HepG2 (cell line): ENCODE results near the gene ZC3H13. TPM values are rescaled to one million over a fixed set of nuclear protein-coding genes. Genes with fewer than 3 reads are reported as not detected.

Experiments
- ATAC-seq: fragments of 200-7000 bp; cut with Tn5 transposase; 3 replicates; pipeline ENCODE4 v1.9.1; 2020; ENCODE audit warnings: mild to moderate bottlenecking, moderate library complexity
- BruUV-seq: library from RNA; stranded (reverse); fragments of 400-500 nt; replicated peaks from 2 replicates; lab custom pipeline; 2021; lab: Mats Ljungman, UMichigan
- CTCF ChIA-PET: fragments of 300-600 bp; formaldehyde crosslinking; extraction: SDS; loops from one replicate; lab custom pipeline; 2021; ENCODE audit warnings: low total read pairs, inconsistent platforms, low intra/inter-chr PET ratio; lab: Yijun Ruan, JAX
- POLR2A ChIA-PET: fragments of 350-600 bp; sonication (Branson Sonifier 250); formaldehyde crosslinking; loops from one replicate; lab custom pipeline; 2020; ENCODE audit warnings: antibody characterized with exemption, inconsistent platforms; lab: Yijun Ruan, JAX
- DNase-seq: peaks from one replicate; pipeline ENCODE4 v3.0.0-alpha.2; 2015; ENCODE audit warnings: low spot score
- FAIRE-seq: peaks from 3 replicates; lab custom pipeline; 2011; peaks lifted over from hg19 to GRCh38; lab: Jason Lieb, UNC
- H2AFZ ChIP-seq: one replicate; pipeline ENCODE4 v1.6.1; 2011; ENCODE audit warnings: low read length, inconsistent platforms
- H3K27ac ChIP-seq: fragments of 300-600 bp; 3 replicates; pipeline ENCODE4 v1.8.0; 2011; ENCODE audit warnings: mixed run types, mild to moderate bottlenecking, mixed read lengths, low read length, inconsistent platforms; ENCODE audit not compliant: insufficient read depth; ENCODE audit errors: extremely low read length
- H3K27me3 ChIP-seq, 2 experiments: fragments of 200-600 bp in 1 of 2; 2 replicates in 1 of 2; 3 replicates in 1 of 2; pipeline versions ENCODE4 v1.6.0 to v1.8.0; 2011; ENCODE audit warnings: low read length in 2 of 2, mild to moderate bottlenecking in 2 of 2, moderate library complexity in 2 of 2, inconsistent platforms in 1 of 2; ENCODE audit not compliant: insufficient read depth in 2 of 2, control insufficient read depth in 1 of 2
- H3K36me3 ChIP-seq, 2 experiments: fragments of 200-600 bp in 1 of 2; replicated peaks in 1 of 2; 2 replicates in 1 of 2; 3 replicates in 1 of 2; pipeline versions ENCODE4 v1.5.1 to v1.8.0; 2011; ENCODE audit warnings: low read length in 2 of 2, inconsistent platforms in 1 of 2; ENCODE audit not compliant: insufficient read depth in 2 of 2, control insufficient read depth in 1 of 2
- H3K4me1 ChIP-seq: 2 replicates; pipeline ENCODE4 v1.5.1; 2012; ENCODE audit warnings: low read length, inconsistent platforms; ENCODE audit not compliant: insufficient read depth
- H3K4me2 ChIP-seq: 2 replicates; pipeline ENCODE4 v1.6.0; 2011; ENCODE audit warnings: low read depth, low read length, inconsistent platforms
- H3K4me3 ChIP-seq, 3 experiments: fragments of 200-600 bp in 1 of 3; sonication (generic), shearing (Covaris generic) in 1 of 3; replicated peaks in 1 of 3; 2 replicates each; pipeline ENCODE4 v1.5.1; 2011 to 2016; ENCODE audit warnings: low read length in 3 of 3, inconsistent platforms in 2 of 3, low read depth in 2 of 3, mild to moderate bottlenecking in 2 of 3, control low read depth in 1 of 3, mixed read lengths in 1 of 3; ENCODE audit not compliant: insufficient read depth in 1 of 3
- H3K79me2 ChIP-seq: one replicate; pipeline ENCODE4 v1.6.1; 2011; ENCODE audit warnings: low read length, inconsistent platforms; ENCODE audit not compliant: insufficient read depth
- H3K9ac ChIP-seq: 2 replicates; pipeline ENCODE4 v1.6.0; 2011; ENCODE audit warnings: mild to moderate bottlenecking, low read depth, low read length, inconsistent platforms; ENCODE audit not compliant: insufficient read depth
- H3K9me3 ChIP-seq: 2 replicates; pipeline ENCODE4 v1.5.1; 2012; ENCODE audit warnings: mild to moderate bottlenecking, low read length
- H4K20me1 ChIP-seq: 2 replicates; pipeline ENCODE4 v1.6.0; 2011; ENCODE audit warnings: inconsistent platforms, mild to moderate bottlenecking, low read length, moderate library complexity; ENCODE audit not compliant: insufficient read depth
- BORCS8-MEF2B ChIP-seq: sonication (generic); formaldehyde crosslinking; IDR thresholded peaks from 2 replicates; pipeline ENCODE4 v1.8.0; 2022; ENCODE audit warnings: mild to moderate bottlenecking, missing genetic modification reagents
- JUNB ChIP-seq: sonication (generic); formaldehyde crosslinking; IDR thresholded peaks from 2 replicates; pipeline ENCODE4 v1.8.0; 2022; ENCODE audit warnings: missing genetic modification reagents, mild to moderate bottlenecking, borderline replicate concordance
- KAT7 ChIP-seq: IDR thresholded peaks from 2 replicates; pipeline ENCODE4 v1.6.1; 2018; ENCODE audit warnings: borderline replicate concordance, missing compliant biosample characterization
- POLR2AphosphoS5 ChIP-seq: IDR thresholded peaks from 2 replicates; pipeline ENCODE4 v1.6.1; 2012; ENCODE audit warnings: low read depth, low read length
- PPARG ChIP-seq: conservative IDR thresholded peaks from 2 replicates; pipeline ENCODE4 v1.6.1; 2016; ENCODE audit warnings: missing biosample characterization, missing genetic modification reagents
- SP4 ChIP-seq: sonication (generic); formaldehyde crosslinking; IDR thresholded peaks from 2 replicates; pipeline ENCODE4 v1.8.1; 2023; ENCODE audit warnings: mild to moderate bottlenecking, missing genetic modification reagents
- TEAD3 ChIP-seq: optimal IDR thresholded peaks from 2 replicates; pipeline ENCODE3; 2016; ENCODE audit warnings: borderline replicate concordance
- TRIM24 ChIP-seq: sonication (generic); formaldehyde crosslinking; IDR thresholded peaks from 2 replicates; pipeline ENCODE4 v1.8.0; 2022; ENCODE audit warnings: mild to moderate bottlenecking, missing genetic modification reagents
- YY1 ChIP-seq: IDR thresholded peaks from 2 replicates; pipeline ENCODE4 v1.6.1; 2011; ENCODE audit warnings: low read length, low read depth, moderate library complexity, mild to moderate bottlenecking; ENCODE audit not compliant: insufficient read depth, insufficient replicate concordance
- ZNF230 ChIP-seq: sonication (generic); formaldehyde crosslinking; IDR thresholded peaks from 2 replicates; pipeline ENCODE4 v1.4.0; 2020; ENCODE audit warnings: mild to moderate bottlenecking, missing genetic modification reagents
- ZNF335 ChIP-seq: sonication (generic); formaldehyde crosslinking; IDR thresholded peaks from 2 replicates; pipeline ENCODE4 v1.4.0; 2020; ENCODE audit warnings: missing genetic modification reagents
- ZNF430 ChIP-seq: sonication (generic); formaldehyde crosslinking; IDR thresholded peaks from 2 replicates; pipeline ENCODE4 v1.9.0; 2021; ENCODE audit warnings: mild to moderate bottlenecking, missing genetic modification reagents
- ZNF605 ChIP-seq: sonication (generic); formaldehyde crosslinking; IDR thresholded peaks from 2 replicates; pipeline ENCODE4 v1.8.0; 2022; ENCODE audit warnings: mild to moderate bottlenecking, missing genetic modification reagents
- ZSCAN30 ChIP-seq: sonication (generic); formaldehyde crosslinking; IDR thresholded peaks from 2 replicates; pipeline ENCODE4 v1.5.0; 2020; ENCODE audit warnings: mild to moderate bottlenecking, missing genetic modification reagents
- WGBS: methylation state at CpG from one replicate; pipeline ENCODE4 v1.1.6; 2017; ENCODE audit warnings: low lambda C conversion rate; 5-methylcytosine and 5-hydroxymethylcytosine counted together
- in situ Hi-C: cut with HindIII; loops from 2 replicates; pipeline ENCODE4 v1.10.0; 2017; ENCODE audit warnings: low pct_unique_long_range_greater_than_20kb; ENCODE audit not compliant: extremely low pct_ligation_motif_present
- intact Hi-C: fragments of 100-400 bp; cut with micrococcal nuclease; formaldehyde crosslinking; loops from one replicate; pipeline ENCODE4 v1.10.0; 2022; ENCODE audit not compliant: unreplicated experiment
- polyA plus RNA-seq, 8 experiments: library from polyadenylated mRNA; depleted of rRNA in 3 of 8; stranded (reverse) in 7 of 8; unstranded in 1 of 8; fragments of >200 nt; fragmentation: Illumina TruSeq in 4 of 8; extraction: Trizol in 4 of 8; gene quantifications; 2 replicates each; pipeline versions ENCODE4 v1.2.1 to v1.2.3, GENCODE V29; 2011 to 2016; ENCODE audit warnings: low read depth in 4 of 8, missing spikeins in 1 of 8, mixed read lengths in 1 of 8; ENCODE audit not compliant: insufficient read depth in 1 of 8
- total RNA-seq, 5 experiments: library from RNA; depleted of rRNA; stranded (reverse); fragments of >200 nt; fragmentation: Illumina TruSeq; extraction: Trizol; gene quantifications; 2 replicates each; pipeline ENCODE4 v1.2.3, GENCODE V29; 2016; ENCODE audit warnings: low read depth in 1 of 5
- TF ChIP-seq, protein P1 (sequence below): sonication (generic); formaldehyde crosslinking; IDR thresholded peaks from 2 replicates; pipeline ENCODE4 v1.4.0; 2020; ENCODE audit warnings: missing genetic modification reagents, borderline replicate concordance

The ZC3H13 gene
- total and polyA plus RNA-seq, 2 of the 13 experiments (the other 11 are each of a cell fraction or from before 2014, with no cell fraction given) = 2.7 to 23.5 TPM

DNA sequence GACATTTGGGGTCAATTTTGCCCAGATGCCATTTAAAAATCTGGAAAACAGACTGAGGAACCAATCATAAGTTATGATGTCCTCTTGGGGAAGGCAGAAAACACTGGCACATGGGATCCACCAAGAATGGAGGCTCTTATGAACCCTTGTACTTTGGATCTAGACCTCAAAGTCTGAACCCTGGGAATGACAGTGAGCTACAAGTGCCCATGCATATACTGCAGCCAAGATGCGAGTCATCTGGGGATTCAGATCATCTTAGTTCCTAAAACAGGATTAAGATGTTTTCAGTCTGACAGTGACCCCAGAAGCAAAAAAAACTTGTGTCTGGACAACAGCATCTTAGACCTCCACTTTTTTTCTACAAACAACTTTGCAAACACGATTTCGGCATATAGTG, 100.8 kb downstream of the ZC3H13 start:
- TF ChIP-seq ZNF605 = no peak
- TF ChIP-seq ZNF430 (CRISPR knock-in tag) = no peak
- no peak for TF ChIP-seq TEAD3 (CRISPR knock-in tag)
- no peak for TF ChIP-seq ZSCAN30 (CRISPR knock-in tag)
- no peak for TF ChIP-seq KAT7
- no peak for TF ChIP-seq ZNF335 (CRISPR knock-in tag)
- TF ChIP-seq ZNF230 (CRISPR knock-in tag) = no peak
- TF ChIP-seq TRIM24 (CRISPR knock-in tag) = no peak
- TF ChIP-seq JUNB (CRISPR knock-in tag) = no peak
- TF ChIP-seq PPARG (CRISPR knock-in tag) = no peak
- TF ChIP-seq POLR2AphosphoS5 = no peak
- TF ChIP-seq SP4 (CRISPR knock-in tag) = no peak
- no peak for TF ChIP-seq BORCS8-MEF2B (CRISPR knock-in tag)
- TF ChIP-seq, protein P1, sequence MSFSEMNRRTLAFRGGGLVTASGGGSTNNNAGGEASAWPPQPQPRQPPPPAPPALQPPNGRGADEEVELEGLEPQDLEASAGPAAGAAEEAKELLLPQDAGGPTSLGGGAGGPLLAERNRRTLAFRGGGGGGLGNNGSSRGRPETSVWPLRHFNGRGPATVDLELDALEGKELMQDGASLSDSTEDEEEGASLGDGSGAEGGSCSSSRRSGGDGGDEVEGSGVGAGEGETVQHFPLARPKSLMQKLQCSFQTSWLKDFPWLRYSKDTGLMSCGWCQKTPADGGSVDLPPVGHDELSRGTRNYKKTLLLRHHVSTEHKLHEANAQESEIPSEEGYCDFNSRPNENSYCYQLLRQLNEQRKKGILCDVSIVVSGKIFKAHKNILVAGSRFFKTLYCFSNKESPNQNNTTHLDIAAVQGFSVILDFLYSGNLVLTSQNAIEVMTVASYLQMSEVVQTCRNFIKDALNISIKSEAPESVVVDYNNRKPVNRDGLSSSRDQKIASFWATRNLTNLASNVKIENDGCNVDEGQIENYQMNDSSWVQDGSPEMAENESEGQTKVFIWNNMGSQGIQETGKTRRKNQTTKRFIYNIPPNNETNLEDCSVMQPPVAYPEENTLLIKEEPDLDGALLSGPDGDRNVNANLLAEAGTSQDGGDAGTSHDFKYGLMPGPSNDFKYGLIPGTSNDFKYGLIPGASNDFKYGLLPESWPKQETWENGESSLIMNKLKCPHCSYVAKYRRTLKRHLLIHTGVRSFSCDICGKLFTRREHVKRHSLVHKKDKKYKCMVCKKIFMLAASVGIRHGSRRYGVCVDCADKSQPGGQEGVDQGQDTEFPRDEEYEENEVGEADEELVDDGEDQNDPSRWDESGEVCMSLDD = no peak
- no peak for TF ChIP-seq YY1
- TF ChIP-seq, all 625 proteins: peak for 0
- POLR2A ChIA-PET = no interaction called here
- FAIRE-seq = no peak

More for the DNA sequence above, 100.8 kb downstream of the ZC3H13 start:
- 99% methylated on average over 3 of the region's 3 CpGs for WGBS
- peaks cover 0 to 4% of the 10 kb centered on the region in 2 experiments; a peak in 2 of 5 replicates for H3K36me3 ChIP-seq
- no peaks in the 10 kb centered on the region for H4K20me1 ChIP-seq
- H3K4me2 ChIP-seq = no peak overlapping the region
- no peak overlapping the region for H3K4me3 ChIP-seq
- H2AFZ ChIP-seq = no peak overlapping the region
- CTCF ChIA-PET = no interaction called here
- BruUV-seq = no TSS peak
- ATAC-seq (no peak), DNase-seq (no peak)
- in situ Hi-C loops (no loop called here), intact Hi-C loops (no loop called here)
- no peaks in the 10 kb centered on the region for H3K79me2 ChIP-seq
- no peaks in the 10 kb centered on the region for H3K9me3 ChIP-seq
- no peaks in the 10 kb centered on the region for H3K27me3 ChIP-seq
- no peaks in the 10 kb centered on the region for H3K4me1 ChIP-seq
- H3K9ac ChIP-seq = no peak overlapping the region
- H3K27ac ChIP-seq = no peak overlapping the region
